ENCODE measurements around the gene C3orf18.

DNA sequence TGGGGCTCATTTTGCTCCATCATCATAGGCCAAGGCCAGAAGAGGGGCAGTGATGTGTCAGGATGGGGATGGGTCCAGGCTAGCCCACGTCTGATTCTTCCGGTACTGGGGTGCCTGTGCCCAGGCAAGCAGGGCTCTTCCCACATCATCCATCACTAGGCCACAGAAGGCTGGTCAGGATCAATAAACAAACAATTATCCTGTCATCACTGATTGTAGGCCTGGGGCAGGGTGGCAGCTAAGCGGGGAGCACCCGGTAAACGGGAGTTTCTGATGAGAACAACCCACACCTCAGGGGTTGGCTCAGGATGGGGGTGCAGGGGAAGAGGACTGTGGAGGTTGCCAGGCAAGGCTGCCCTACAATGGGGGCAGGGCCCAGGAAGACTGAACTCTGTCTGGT lies 46.0 kb downstream of the C3orf18 start:
- TF ChIP-seq, protein P1, sequence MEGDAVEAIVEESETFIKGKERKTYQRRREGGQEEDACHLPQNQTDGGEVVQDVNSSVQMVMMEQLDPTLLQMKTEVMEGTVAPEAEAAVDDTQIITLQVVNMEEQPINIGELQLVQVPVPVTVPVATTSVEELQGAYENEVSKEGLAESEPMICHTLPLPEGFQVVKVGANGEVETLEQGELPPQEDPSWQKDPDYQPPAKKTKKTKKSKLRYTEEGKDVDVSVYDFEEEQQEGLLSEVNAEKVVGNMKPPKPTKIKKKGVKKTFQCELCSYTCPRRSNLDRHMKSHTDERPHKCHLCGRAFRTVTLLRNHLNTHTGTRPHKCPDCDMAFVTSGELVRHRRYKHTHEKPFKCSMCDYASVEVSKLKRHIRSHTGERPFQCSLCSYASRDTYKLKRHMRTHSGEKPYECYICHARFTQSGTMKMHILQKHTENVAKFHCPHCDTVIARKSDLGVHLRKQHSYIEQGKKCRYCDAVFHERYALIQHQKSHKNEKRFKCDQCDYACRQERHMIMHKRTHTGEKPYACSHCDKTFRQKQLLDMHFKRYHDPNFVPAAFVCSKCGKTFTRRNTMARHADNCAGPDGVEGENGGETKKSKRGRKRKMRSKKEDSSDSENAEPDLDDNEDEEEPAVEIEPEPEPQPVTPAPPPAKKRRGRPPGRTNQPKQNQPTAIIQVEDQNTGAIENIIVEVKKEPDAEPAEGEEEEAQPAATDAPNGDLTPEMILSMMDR (IDR thresholded peaks at IDR 0.05): no peak
- TF ChIP-seq POLR2A (IDR thresholded peaks at IDR 0.05): no peak
